ENCODE measurements around the gene CLIP3. TPM values are rescaled to one million over a fixed set of nuclear protein-coding genes. Genes with fewer than 3 reads are reported as not detected.

The CLIP3 gene
- total and polyA plus RNA-seq, 2 of the 13 experiments (the other 11 are each of a cell fraction or from before 2014, with no cell fraction given) = 0.15 to 1.2 TPM

DNA sequence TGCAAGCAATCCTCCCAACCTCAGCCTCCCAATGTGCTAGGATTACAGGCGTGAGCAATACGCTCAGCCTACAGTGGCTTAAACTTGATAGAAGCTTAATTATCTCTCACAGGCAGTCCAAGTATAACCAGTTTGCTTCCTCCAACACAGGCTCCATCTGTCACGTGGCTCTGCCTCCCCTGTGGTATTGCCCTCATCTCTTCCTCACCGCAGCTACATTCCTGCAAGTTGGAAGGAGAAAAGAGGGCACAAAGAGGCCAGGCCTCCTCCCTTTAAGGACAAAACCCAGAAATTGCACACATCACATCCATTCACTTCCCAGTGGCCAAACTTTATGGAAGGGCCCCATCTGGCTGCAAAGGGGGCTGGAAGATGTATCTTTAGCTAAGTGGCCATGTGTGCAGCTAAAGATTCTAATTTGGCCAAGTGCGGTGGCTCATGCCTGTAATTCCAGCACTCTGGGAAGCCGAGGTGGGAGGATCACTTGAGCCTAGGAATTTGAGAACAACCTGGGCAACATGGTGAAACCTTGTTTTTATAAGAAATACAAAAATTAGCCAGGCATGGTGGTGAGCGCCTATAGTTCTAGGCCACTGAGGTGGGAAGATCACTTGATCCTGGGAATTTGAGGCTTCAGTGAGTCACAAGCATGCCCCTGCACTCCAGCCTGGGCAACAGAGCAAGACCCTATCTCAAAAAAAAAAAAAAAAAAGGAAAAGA, 40.8 kb downstream of the CLIP3 start:
- ChIA-PET CTCF (ENCODE audit: low intra/inter-chr PET ratio, low total read pairs) (no interaction called here), POLR2A (interaction anchor here (0.7 to 4.2 kb wide), 6 partner anchors 17 to 223 kb away, joined by 3 to 14 read pairs (median 4); partner anchors contain the start of genes ALKBH6, SYNE4, THAP8 and WDR62)
- DNase-seq (ENCODE audit: low spot score) (no peak), ATAC-seq (no peak), FAIRE-seq (no peak)
- no peaks in the 10 kb centered on the region for H3K9me3 ChIP-seq (ENCODE audit: low read length)
- peak overlapping the region; percentile 49 for H3K4me2 ChIP-seq (ENCODE audit: low read depth, low read length)
- BruUV-seq (replicated peaks) = no TSS peak
- no peak overlapping the region for H2AFZ ChIP-seq (ENCODE audit: low read length)
- peaks cover 34% of the 10 kb centered on the region for H3K4me1 ChIP-seq (ENCODE audit: insufficient read depth, low read length)
- H4K20me1 ChIP-seq (ENCODE audit: insufficient read depth, low read length) = peaks cover 5% of the 10 kb centered on the region
- no peak overlapping the region for H3K9ac ChIP-seq (ENCODE audit: insufficient read depth, low read depth, low read length)
- peaks cover 0 to under 1% of the 10 kb centered on the region in 2 experiments; a peak in 3 of 5 replicates for H3K27me3 ChIP-seq (ENCODE audit: control insufficient read depth in 1 of 2, insufficient read depth in 2 of 2, low read length in 2 of 2)
- whole genome bisulfite sequencing (ENCODE audit: low lambda C conversion rate) = 38% methylated on average over 7 of the region's 7 CpGs
- intact Hi-C loops (cut with micrococcal nuclease; ENCODE audit: unreplicated experiment) (no loop called here), in situ Hi-C loops (cut with HindIII; ENCODE audit: extremely low pct_ligation_motif_present, low pct_unique_long_range_greater_than_20kb) (no loop called here)
- no peaks in the 10 kb centered on the region for H3K36me3 ChIP-seq (replicated peaks in 1 of 2; ENCODE audit: control insufficient read depth in 1 of 2, insufficient read depth in 2 of 2, low read length in 2 of 2)
- H3K27ac ChIP-seq (ENCODE audit: extremely low read length, insufficient read depth, low read length) = peak overlapping the region; percentile 42
- H3K4me3 ChIP-seq (replicated peaks in 1 of 3; ENCODE audit: insufficient read depth in 1 of 3, low read depth in 2 of 3, low read length in 3 of 3) = no peak overlapping the region
- peaks cover 18% of the 10 kb centered on the region for H3K79me2 ChIP-seq (ENCODE audit: insufficient read depth, low read length)
- TF ChIP-seq MBD4 (IDR thresholded peaks at IDR 0.05; ENCODE audit: borderline replicate concordance, low read length) (no peak), BCL6 (CRISPR knock-in tag; IDR thresholded peaks at IDR 0.05) (peak; percentile 5; the same call in 1 of the 2 replicates), RBAK (CRISPR knock-in tag; IDR thresholded peaks at IDR 0.05) (no peak), IRX3 (CRISPR knock-in tag; IDR thresholded peaks at IDR 0.05; ENCODE audit: borderline replicate concordance, low read depth) (no peak), SP140L (CRISPR knock-in tag; IDR thresholded peaks at IDR 0.05; ENCODE audit: borderline replicate concordance) (no peak), ZBTB1 (CRISPR knock-in tag; IDR thresholded peaks at IDR 0.05; ENCODE audit: borderline replicate concordance) (no peak), ZNF780A (CRISPR knock-in tag; IDR thresholded peaks at IDR 0.05) (no peak), FLYWCH1 (CRISPR knock-in tag; IDR thresholded peaks at IDR 0.05) (no peak), RAD51 (IDR thresholded peaks at IDR 0.05; ENCODE audit: borderline replicate concordance) (no peak), GATAD2A (CRISPR knock-in tag; IDR thresholded peaks at IDR 0.05) (0 out of 2 replicates have a peak, but pooled peaks have one; percentile 2), ZNF121 (CRISPR knock-in tag; IDR thresholded peaks at IDR 0.05) (peak; percentile 63; the same call in 1 of the 2 replicates), ZNF18 (CRISPR knock-in tag; IDR thresholded peaks at IDR 0.05; ENCODE audit: insufficient replicate concordance) (no peak), USF2 (IDR thresholded peaks at IDR 0.05; ENCODE audit: low read depth, low read length) (no peak), USF2 (CRISPR knock-in tag; IDR thresholded peaks at IDR 0.05; ENCODE audit: borderline replicate concordance) (peak; percentile 39; the same call in 1 of the 2 replicates), ZNF44 (CRISPR knock-in tag; IDR thresholded peaks at IDR 0.05) (no peak), ZNF333 (CRISPR knock-in tag; IDR thresholded peaks at IDR 0.05; ENCODE audit: borderline replicate concordance) (no peak)
- TF ChIP-seq, protein P1, sequence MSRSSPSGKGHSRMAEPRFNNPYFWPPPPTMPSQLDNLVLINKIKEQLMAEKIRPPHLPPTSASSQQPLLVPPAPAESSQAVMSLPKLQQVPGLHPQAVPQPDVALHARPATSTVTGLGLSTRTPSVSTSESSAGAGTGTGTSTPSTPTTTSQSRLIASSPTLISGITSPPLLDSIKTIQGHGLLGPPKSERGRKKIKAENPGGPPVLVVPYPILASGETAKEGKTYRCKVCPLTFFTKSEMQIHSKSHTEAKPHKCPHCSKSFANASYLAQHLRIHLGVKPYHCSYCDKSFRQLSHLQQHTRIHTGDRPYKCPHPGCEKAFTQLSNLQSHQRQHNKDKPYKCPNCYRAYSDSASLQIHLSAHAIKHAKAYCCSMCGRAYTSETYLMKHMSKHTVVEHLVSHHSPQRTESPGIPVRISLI (CRISPR knock-in tag; IDR thresholded peaks at IDR 0.05; ENCODE audit: borderline replicate concordance) = peak; percentile 5; the same call in 1 of the 2 replicates

All from HepG2 (cell line).